GM21390 (cell line): ENCODE data around the gene RFX3.

Experiments
- ATAC-seq: cut with Tn5 transposase; IDR thresholded peaks from one replicate; pipeline ENCODE4 v1.9.1; 2021; ENCODE audit not compliant: unreplicated experiment

Gene RFX3

DNA sequence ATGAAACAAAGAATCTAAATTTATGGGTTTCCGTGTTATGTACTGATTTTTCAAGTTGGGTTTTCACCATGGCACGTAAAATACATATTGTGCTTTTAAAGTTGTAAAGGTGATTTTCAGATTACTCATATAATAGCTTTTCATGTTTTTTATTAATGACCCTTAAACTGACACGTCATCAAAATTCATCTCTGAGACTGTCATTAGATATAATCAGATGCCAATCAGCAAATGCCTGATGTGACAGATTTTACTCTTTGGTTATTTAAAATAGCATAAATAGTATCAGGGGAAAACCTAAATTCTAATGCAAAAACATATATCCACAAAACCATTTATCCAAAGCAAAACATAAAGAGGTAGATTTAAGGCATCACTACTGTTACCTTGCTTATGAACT lies 11.0 kb downstream of the RFX3 start:
- no peak for ATAC-seq

DNA sequence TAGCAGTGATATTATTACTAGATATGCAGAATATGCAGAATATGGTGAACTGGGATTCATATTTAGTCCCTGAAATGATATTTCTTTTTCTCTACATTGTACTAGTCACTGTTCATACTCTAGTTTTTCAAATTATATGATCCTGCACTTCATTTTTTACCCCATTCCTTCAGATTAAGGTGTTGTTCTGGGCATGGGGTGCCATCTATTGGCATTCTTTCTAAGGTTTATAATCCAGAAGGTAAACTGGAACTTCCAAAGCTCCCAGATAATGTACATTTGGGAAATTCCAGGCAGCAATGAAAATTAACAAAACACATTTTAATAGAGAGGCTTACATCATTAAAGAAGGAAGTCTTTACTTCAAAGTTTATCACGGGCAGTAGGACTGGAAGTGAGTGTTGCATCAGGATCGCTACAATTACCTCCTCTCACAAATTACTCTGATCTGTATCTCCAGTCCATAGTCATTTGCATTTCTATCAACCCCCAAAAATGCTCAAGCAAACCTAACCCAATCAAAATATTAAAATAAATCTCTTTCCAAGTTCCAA lies 12.5 kb downstream of the RFX3 start:
- no peak for ATAC-seq

DNA sequence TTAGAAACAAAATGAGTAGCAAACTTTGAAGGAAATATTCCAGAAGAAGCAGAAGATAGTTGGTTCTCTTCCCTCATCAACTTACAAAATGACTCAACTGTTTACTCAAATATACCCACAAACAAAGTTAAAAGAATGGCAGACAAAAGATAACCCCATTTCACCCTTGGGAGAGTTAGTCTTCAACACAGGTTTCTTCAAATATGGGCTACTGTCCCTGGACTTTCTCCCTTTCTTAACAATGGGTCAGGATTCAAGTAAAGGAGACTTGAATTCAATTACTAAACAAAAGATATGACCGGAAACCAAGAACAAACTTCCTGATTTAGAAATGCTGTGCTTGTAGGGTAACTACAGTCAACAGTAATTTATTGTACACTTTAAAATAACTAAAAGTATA lies 14.2 kb downstream of the RFX3 start:
- no peak for ATAC-seq

DNA sequence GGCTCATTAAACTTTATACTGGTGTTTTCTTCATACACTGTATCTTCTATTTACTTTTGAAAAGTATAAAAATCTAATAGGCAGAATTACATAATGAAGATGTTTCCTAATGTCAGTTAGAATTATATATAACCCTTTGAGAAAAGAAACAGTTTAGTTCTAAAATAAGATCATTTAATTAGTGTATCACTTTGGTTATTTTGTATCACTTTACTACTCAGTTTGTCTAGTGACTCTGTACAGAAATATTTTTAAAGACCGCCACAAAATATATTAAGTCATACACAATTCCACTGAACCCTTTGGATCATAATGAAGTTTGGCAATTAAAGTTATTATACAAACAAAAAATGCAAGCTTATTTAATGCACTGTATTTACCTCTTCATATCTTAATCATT lies 15.0 kb downstream of the RFX3 start:
- ATAC-seq, result no peak

DNA sequence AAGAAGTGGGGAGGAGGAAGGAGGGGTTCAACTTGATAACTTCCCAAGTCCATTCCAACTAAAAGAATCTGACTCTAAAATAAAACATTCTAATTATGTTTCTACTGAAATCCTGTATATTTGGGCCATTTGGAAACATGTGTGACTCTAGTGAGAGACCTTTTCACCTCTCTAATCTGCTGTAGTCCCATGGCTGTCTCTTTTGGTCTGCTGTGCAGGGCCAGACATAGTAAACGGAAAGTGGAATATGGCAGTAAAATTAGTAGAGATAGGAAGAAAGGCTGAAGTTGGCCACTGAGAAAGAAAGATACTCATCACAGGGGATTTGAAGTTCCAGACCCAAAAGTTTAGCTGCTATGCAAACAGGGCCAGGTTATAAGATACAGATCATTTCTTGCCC lies 15.9 kb downstream of the RFX3 start:
- ATAC-seq, result no peak

DNA sequence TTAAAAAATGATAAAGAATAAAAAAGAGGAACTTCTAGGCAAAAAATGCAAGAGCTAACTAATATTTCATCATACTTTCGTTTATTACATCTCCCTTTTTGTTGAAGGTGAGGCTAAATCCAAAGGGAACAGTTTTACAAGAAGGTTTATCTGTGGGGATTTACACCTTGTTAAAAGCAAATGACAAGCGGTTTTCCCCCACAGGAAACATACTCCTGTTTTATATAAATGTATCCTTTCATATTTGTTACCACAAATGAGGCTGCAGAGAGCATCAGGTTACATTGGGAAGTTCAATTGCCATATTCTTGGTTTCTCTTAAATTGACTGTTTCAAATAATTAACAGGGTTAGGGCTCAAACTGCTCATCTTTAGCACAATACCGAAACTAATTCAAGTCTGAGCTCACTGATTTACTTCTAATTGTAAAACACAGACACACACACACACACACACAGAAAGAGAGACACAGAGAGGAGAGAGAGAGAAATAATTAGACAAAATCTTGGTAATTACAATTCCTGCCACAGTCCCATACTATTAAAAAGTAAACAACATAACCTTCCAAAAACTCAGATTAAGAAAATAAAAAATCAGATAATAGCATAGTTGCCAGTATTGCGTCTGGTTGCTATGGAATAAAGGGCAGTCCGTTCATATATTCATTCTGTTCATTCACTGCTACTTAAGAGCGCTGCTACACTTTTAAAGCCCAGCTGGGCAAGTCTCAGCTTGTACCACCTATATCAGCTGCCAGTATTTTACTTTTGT lies 17.1 kb downstream of the RFX3 start:
- no peak for ATAC-seq

DNA sequence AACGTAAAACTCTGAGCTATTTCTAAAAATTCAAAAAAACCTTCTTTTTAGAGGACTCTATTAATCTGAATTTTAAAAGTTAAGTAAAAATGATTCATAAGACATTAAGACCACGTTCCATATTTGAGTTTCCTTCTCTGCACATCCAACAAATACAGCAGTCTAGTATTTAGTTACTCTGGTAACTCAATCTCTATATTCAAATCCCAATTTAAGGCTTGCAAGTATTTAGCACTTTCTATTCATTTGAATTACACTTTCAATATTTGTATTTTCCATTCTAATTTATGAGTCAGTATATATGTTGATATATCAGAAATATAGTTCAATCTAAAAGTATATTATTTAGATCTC lies 17.7 kb downstream of the RFX3 start:
- ATAC-seq, result peak; percentile 36

DNA sequence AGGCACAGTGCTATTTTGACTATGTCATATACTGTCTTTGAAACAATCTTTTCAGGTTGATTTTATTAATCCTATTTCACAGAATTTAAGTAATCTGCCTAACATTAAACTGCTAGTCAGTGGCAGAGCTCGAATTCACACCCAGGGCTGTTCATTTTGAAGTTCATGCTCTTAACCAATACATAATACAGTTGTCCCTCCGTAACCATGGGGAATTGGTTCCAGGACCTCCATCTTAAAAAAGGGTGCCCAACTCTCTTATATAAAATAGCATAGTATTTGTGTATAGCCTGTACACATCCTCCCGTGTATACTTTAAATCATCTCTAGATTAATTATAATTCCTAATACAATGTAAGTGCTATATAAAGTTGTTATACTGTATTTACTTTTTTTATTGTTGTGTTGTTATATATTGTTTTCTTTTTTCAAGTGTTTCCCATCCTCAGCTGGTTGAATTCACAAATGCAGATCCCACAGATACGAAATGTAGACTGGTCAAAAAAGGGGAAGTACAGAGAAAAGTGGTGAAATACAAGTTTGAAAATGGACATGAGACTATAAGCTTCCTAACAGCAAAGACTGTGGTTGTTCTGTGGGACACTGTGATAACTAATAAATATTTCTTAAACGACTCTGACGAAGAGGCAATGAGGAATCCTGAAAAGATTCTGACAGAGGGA lies 18.3 kb downstream of the RFX3 start:
- ATAC-seq, result peak; percentile 59

DNA sequence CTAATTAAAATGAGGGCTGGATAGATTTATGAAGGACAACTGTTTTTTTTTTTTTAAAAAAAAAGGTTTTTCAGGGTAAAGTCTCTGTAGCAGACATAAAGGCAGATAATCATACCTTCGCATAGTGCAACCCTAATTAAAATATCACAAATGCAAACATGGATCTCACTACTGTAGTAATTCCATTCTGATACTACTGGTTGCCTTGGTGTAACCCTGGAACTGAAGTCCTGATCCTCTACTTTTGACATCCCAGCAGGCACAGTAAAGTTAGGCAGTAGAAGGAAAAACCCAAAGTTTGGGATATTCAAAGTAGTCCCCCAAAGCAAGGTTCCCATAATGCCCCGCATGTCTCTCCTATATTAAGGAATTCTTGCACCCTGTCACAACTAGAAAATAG lies 19.6 kb downstream of the RFX3 start:
- no peak for ATAC-seq

DNA sequence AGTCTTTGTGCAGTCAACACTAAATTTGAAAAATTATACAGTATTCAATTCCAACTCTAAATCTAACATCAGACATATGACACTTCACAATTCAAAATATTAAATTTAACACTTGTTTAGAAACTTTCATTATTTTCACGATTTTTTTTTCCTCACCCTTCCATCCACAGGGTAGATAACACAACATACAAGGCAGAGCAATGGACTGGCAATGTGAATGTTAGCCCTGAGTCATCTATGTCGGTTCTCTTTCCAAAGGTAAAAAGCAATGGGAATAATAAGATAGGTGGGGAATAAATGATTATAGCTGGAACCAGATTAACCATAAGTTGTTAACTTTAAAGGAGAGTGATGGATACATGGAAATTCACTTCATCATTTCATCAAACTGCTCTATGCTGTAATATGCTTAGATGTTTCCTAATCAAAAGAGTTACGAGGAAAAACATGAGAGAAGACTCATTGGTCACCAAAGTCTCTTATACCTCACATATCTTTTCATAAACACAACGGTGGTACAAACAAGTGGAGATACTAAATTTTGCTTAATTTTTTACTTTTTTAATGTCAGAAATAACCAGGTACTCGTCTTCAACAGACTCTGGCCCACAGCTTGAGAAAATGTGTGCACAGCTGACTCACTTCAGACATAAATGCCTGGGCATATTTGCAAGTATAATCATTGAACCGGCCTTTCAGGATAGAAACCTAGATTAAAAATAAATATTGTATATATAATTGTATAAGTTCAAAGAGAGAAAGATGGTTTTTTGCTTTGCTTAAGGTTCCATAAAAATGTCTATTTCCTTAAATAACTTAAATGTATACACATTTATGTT lies 23.0 kb downstream of the RFX3 start:
- no peak for ATAC-seq

DNA sequence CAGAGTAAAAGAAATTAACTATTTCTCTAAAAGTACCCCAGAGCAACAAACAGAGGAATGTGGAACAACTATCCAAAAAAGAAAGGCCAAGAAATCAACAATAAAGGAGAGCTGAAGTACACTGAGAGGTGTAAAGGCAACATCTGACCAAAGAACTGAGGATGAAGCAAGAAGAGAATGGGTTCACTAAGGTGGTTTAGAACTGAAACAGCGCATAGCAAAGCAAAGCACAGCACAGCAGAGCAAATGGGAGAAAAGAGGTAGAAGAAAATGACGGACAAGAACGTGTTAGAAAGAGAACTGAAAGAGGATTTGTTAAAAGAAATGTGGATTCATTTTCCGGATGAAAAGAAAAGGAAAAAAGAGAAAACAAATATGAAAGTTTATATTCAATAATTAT lies 25.8 kb downstream of the RFX3 start:
- no peak for ATAC-seq

DNA sequence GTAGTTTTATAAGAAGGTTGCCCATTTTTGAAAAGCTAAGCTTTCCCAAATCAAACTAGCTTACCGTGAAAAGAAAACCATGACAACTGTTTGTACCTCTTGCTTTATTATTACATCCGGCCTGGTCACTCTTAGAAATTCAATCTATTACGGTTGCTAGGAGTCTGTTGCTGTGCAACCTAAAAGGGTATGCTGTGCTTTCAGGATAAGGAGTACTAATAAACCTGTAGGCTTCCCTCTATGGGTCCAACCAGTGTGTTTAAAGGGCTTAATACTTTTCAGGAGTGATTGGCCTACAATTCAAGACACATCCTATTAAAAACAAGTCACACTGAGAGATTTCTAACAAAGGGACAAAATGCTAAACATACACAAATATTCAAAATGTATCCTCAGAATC lies 27.1 kb downstream of the RFX3 start:
- no peak for ATAC-seq

DNA sequence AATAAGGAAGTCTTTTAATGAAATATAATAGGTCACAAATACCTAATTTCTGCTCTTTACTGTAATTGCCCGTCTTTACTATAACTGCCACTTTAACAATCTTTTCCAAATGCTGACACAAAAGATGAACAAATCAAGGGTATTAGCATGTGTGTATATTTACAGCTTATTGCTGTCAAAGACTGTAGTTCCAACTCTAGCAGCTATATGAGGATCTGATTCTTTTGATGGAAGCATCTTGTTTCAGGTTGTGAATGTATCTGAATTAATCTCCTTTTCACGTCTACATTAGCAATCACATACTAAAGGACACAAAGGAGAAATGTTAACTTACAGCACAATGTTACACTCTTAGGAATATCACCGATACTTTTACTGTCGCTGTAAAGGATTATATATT lies 27.9 kb downstream of the RFX3 start:
- ATAC-seq, result no peak

DNA sequence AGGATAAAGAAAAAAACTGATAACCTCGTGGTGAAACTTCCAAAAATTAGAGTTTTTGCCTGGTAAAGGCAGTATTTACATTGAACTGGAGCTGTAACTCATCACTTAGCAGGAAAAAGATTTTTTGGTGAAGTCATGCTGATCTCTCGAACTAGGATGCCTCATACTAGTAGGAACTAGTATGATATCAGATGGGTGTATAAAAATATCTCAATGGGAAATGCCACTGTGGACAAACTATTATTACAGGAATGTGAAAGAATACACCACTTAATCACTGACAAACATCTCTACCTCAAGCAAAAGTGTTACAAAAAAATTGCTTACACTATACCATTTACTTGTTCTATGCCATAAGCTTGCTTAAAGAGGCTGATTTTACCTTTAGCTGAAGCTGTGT lies 28.4 kb downstream of the RFX3 start:
- ATAC-seq, result no peak

DNA sequence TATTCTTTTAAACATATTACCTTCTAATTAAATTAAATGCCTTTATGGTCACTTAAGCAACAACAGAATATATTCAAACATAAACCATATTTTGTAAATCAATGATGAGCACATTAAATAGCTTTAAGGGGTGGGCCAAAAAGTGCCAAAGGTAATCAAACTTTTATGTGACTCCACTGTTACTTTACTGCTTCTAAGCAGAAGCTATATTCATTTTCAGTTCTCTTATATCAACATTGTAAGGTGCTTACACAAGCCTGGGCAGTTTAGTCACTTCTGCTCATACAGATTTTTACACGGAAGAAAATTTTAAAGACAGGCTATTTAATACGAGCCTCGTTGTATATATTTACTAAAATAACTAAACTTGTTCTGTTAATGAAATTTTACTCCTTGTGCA lies 29.9 kb downstream of the RFX3 start:
- ATAC-seq, result no peak

DNA sequence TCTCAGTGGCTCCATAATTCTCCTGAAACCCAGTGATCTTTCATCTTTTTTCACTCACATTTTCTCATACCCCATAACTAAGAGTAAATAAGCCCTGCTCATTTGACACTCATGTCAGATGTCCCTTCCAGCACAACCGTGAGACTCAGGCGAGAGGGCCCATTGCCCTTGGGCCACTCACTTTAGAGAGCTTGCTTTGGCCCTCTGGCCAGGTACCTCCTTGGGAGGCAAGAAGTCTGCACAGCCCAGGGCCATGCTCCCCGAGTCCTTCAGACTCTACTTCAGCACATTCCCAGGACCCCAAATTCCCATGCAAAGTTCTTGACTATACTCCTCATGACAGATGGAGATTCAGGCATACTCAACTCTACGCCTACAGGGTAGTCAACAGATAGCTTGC lies 33.6 kb downstream of the RFX3 start:
- ATAC-seq, result no peak

DNA sequence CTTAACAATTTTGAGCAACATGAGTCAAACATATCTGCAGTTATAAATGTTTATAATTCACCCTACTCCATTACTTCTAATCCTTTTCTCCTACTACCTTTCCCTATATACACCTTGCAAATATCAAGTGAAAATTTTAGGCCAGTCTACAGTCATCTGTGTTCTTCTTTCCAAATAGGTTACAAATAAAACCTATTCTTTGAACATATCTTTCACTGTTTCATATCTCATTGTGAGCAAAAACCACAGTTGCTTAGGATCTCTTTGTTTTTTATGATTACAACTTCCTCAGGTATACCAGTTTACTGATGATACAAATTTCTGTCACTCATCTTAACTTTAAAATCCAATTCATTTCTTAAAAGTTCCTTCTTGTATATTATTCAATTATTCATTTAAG lies 34.4 kb downstream of the RFX3 start:
- no peak for ATAC-seq

DNA sequence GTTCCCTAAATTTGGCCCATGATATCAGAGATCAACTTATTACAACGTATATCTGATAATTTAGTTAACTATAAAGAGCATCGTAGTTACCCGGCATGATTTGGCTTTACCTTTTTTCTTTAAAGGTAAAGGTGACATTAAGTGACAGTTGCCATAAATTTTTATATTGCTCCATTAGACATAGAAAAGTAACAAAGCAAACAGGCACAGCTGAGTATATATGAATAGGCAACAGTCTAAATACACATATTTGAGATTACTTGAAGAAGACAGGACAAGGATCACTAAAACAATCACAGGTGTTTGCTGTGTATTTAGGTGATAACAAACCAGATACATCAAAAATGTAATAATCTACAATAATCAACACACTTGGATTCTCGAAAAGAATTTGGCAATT lies 34.8 kb downstream of the RFX3 start:
- ATAC-seq, result no peak

DNA sequence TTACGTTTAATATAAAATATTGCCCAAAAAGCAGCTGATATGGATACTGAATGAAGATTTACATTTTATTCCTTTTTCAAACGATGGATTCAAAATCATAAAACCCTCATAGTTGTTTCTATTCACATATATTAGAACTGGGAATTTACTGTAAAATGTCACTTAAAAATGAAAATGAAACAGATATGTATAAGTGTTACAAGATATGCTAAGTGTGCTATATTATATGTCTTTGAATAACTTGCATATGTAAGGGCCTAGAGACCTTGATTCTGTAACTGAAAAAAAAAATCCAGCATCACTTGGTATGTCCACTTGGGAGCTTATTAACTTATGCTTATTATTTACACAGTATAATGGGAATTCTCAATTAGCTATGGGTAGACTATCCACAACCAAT lies 43.2 kb downstream of the RFX3 start:
- ATAC-seq, result no peak

DNA sequence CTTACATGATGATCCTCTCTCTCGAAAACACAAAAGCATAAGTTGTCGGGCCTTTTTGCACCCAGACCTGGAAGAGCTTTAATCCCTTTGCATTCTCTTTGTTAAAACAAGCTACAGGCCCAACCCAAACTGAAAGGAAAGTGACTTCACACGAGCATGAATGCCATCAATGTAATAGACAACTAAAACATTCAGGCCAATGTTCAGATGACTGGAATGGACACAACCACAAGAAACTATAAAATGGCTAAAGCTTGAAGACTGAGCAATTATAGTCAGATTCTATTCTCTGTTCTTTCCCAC lies 45.5 kb downstream of the RFX3 start:
- no peak for ATAC-seq

DNA sequence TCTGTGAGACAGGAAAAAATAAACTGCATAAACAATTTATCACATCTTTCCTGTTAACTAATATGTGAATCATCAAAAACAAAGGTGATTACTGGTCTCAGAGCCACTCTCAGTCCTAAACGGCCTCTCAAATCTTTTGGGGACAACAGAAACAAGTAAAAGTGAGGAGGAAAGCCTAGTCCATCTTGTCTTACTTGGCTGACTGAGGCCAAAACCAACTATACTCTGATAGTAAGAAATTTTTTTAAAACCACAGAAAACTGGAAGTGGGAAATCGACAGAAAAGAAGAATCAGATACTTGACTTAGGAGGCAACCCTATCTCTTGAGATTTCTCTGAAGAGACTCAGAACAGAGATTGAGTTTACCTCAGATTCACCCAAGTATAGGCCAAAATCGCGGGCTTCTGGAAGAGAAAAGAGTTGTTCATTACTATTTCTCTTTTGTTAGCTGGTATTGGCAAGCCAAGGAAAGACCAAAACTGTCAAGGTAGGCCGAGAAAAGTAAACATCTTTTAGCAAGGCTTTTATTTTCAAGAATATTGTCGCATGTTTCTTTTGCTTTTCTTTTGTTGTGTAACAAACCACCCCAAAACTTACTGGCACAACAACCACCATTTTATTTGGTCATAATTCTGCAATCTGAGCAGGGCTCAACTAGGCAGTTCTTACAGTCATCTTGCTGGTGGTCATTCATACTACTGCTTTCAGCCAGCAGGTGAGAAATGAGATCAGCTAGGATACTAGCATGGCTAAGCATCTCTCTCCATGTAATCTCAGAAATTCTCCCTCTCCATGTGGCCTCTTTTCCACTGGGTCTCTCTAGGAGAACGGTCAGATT lies 46.1 kb downstream of the RFX3 start:
- ATAC-seq, result peak; percentile 60
